ENCODE data around the gene DCLRE1B. TPM values are rescaled to one million over a fixed set of nuclear protein-coding genes. Genes with fewer than 3 reads are reported as not detected.

DCLRE1B gene
- total RNA-seq, 2 experiments from 2014 or later, result 19.1 to 19.3 TPM

GRCh38 chr1:113929750-113930498, 24.8 kb downstream of the DCLRE1B start:
- Mint-ChIP-seq H3K36me3 (ENCODE audit: low read depth) (peaks cover 14% of the 10 kb centered on the region), H3K9me3 (no peaks in the 10 kb centered on the region), H3K27me3 (no peaks in the 10 kb centered on the region), H3K27ac (peak overlapping the region; percentile 97), H3K4me1 (ENCODE audit: low read depth) (peaks cover 37% of the 10 kb centered on the region), H3K4me3 (peak overlapping the region; percentile 90)
- intact Hi-C loops (cut with micrococcal nuclease), result loop anchor here (1.0 to 5.0 kb wide), 2 partner anchors 25 to 58 kb away; partner anchors contain the start of genes DCLRE1B and PTPN22
- peak; percentile 78 for DNase-seq
- peak; percentile 45 for ATAC-seq
- ChIA-PET POLR2A (interaction anchor here (0.9 to 6.8 kb wide), 19 partner anchors 10 to 353 kb away, joined by 3 to 93 read pairs (median 7); partner anchors contain the start of genes AP4B1, DCLRE1B, PTPN22 and RSBN1), CTCF (interaction anchor here (0.9 to 5.5 kb wide), 13 partner anchors 10 to 412 kb away, joined by 3 to 57 read pairs (median 7); partner anchors contain the start of genes AP4B1 and DCLRE1B)
- TF ChIP-seq CTCF (IDR thresholded peaks at IDR 0.05), result peak; percentile 24

GRCh38 chr1:113930499-113931161, 25.5 kb downstream of the DCLRE1B start:
- Mint-ChIP-seq H3K4me3 (peak overlapping the region; percentile 90), H3K4me1 (ENCODE audit: low read depth) (peaks cover 44% of the 10 kb centered on the region), H3K9me3 (no peaks in the 10 kb centered on the region), H3K27ac (peak overlapping the region; percentile 97), H3K36me3 (ENCODE audit: low read depth) (peaks cover 21% of the 10 kb centered on the region), H3K27me3 (no peaks in the 10 kb centered on the region)
- DNase-seq, result peak; percentile 82
- ATAC-seq, result peak; percentile 54
- ChIA-PET CTCF (interaction anchor here (1.4 to 5.5 kb wide), 8 partner anchors 10 to 96 kb away, joined by 5 to 57 read pairs (median 16); partner anchors contain the start of genes AP4B1 and DCLRE1B), POLR2A (interaction anchor here (1.2 to 6.8 kb wide), 13 partner anchors 9 to 352 kb away, joined by 3 to 93 read pairs (median 10); partner anchors contain the start of genes AP4B1, DCLRE1B, PTPN22 and RSBN1)
- TF ChIP-seq CTCF (IDR thresholded peaks at IDR 0.05), result no peak
- intact Hi-C loops (cut with micrococcal nuclease), result loop anchor here (1.0 to 5.0 kb wide), 2 partner anchors 25 to 58 kb away; partner anchors contain the start of genes DCLRE1B and PTPN22

GRCh38 chr1:113931451-113931851, 26.3 kb downstream of the DCLRE1B start:
- Mint-ChIP-seq H3K4me1 (ENCODE audit: low read depth) (peaks cover 51% of the 10 kb centered on the region), H3K36me3 (ENCODE audit: low read depth) (peaks cover 21% of the 10 kb centered on the region), H3K27me3 (no peaks in the 10 kb centered on the region), H3K4me3 (peak overlapping the region; percentile 90), H3K9me3 (no peaks in the 10 kb centered on the region), H3K27ac (peak overlapping the region; percentile 97)
- intact Hi-C loops (cut with micrococcal nuclease), result loop anchor here (5.0 kb wide), 1 partner anchor 59 kb away; the partner anchor contains the start of gene PTPN22
- ATAC-seq (no peak), DNase-seq (no peak)
- ChIA-PET POLR2A (interaction anchor here (1.0 to 6.8 kb wide), 7 partner anchors 8 to 61 kb away, joined by 3 to 93 read pairs (median 34); partner anchors contain the start of genes AP4B1, DCLRE1B and PTPN22), CTCF (interaction anchor here (1.5 to 5.5 kb wide), 6 partner anchors 9 to 95 kb away, joined by 5 to 57 read pairs (median 18); partner anchors contain the start of genes AP4B1 and DCLRE1B)
- no peak for TF ChIP-seq CTCF (IDR thresholded peaks at IDR 0.05)

- peak overlapping the region; percentile 90 for H3K4me3 Mint-ChIP-seq
- intact Hi-C loops (cut with micrococcal nuclease), result loop anchor here (5.0 kb wide), 1 partner anchor 62 kb away; the partner anchor contains the start of gene PTPN22
- DNase-seq, result no peak
- H3K27me3 Mint-ChIP-seq, result no peaks in the 10 kb centered on the region
- TF ChIP-seq CTCF (IDR thresholded peaks at IDR 0.05), result no peak
- POLR2A ChIA-PET, result interaction anchor here (0.8 to 6.1 kb wide), 3 partner anchors 8 to 29 kb away, joined by 3 to 60 read pairs (median 10); partner anchors contain the start of genes AP4B1 and DCLRE1B
- CTCF ChIA-PET, result interaction anchor here (0.9 to 2.2 kb wide), 3 partner anchors 11 to 30 kb away, joined by 3 to 13 read pairs (median 4); no protein-coding TSS in a partner anchor
- peak overlapping the region; percentile 97 for H3K27ac Mint-ChIP-seq
- H3K4me1 Mint-ChIP-seq (ENCODE audit: low read depth), result peaks cover 63% of the 10 kb centered on the region
- no peaks in the 10 kb centered on the region for H3K9me3 Mint-ChIP-seq
- peaks cover 27% of the 10 kb centered on the region for H3K36me3 Mint-ChIP-seq (ENCODE audit: low read depth)
- ATAC-seq, result no peak
Observed at GRCh38 chr1:113934006-113934405, 28.9 kb downstream of the DCLRE1B start.

Measured in activated CD8-positive, alpha-beta T cell treated with anti-CD3 and anti-CD28 coated beads for 36 hours (primary cell).